IMR-90 (cell line): ENCODE measurements around the gene OR7D2. TPM values are rescaled to one million over a fixed set of nuclear protein-coding genes. Genes with fewer than 3 reads are reported as not detected.

Experiments
- ATAC-seq: fragments of 200-7000 bp; cut with Tn5 transposase; 2 replicates; pipeline ENCODE4 v1.9.1; 2020; ENCODE audit warnings: low read depth, mild to moderate bottlenecking, moderate library complexity
- BruUV-seq: library from RNA; stranded (reverse); fragments of 400-500 nt; replicated peaks from 2 replicates; lab custom pipeline; 2021; lab: Mats Ljungman, UMichigan
- CTCF ChIA-PET: fragments of 300-600 bp; formaldehyde crosslinking; extraction: SDS; loops from one replicate; lab custom pipeline; 2021; ENCODE audit warnings: antibody characterized with exemption; lab: Yijun Ruan, JAX
- POLR2A ChIA-PET: fragments of 300-600 bp; sonication (Branson Sonifier 250); formaldehyde crosslinking; loops from one replicate; lab custom pipeline; 2022; ENCODE audit warnings: antibody characterized with exemption; ENCODE audit not compliant: unreplicated experiment; lab: Charles Lee
- DNase-seq: peaks from one replicate; pipeline ENCODE4 v3.0.0; 2013
- H2AFZ ChIP-seq: replicated peaks from 2 replicates; pipeline ENCODE3; 2013; ENCODE audit warnings: low read length, mild to moderate bottlenecking; ENCODE audit not compliant: poor library complexity
- H2AK5ac ChIP-seq: 2 replicates; pipeline ENCODE4 v1.6.1; 2013; ENCODE audit warnings: low read depth, low read length, inconsistent platforms
- H2AK9ac ChIP-seq: replicated peaks from 2 replicates; pipeline ENCODE3; 2013; ENCODE audit warnings: mild to moderate bottlenecking, low read depth, low read length, moderate library complexity; ENCODE audit not compliant: poor library complexity
- H2BK120ac ChIP-seq: 2 replicates; pipeline ENCODE4 v1.6.1; 2013; ENCODE audit warnings: low read depth, low read length, inconsistent platforms
- H2BK15ac ChIP-seq: 3 replicates; pipeline ENCODE4 v1.6.1; 2013; ENCODE audit warnings: low read depth, low read length, inconsistent platforms
- H2BK20ac ChIP-seq: 2 replicates; pipeline ENCODE4 v1.6.1; 2013; ENCODE audit warnings: low read depth, mild to moderate bottlenecking, inconsistent platforms, low read length, moderate library complexity
- H2BK5ac ChIP-seq: 2 replicates; pipeline ENCODE4 v1.6.1; 2013; ENCODE audit warnings: mild to moderate bottlenecking, low read depth, low read length, inconsistent platforms; ENCODE audit not compliant: poor library complexity, severe bottlenecking
- H3K14ac ChIP-seq: replicated peaks from 2 replicates; pipeline ENCODE4 v1.6.1; 2013; ENCODE audit warnings: low read depth, low read length, inconsistent platforms
- H3K18ac ChIP-seq: 2 replicates; pipeline ENCODE4 v1.6.1; 2013; ENCODE audit warnings: low read depth, low read length, control low read depth
- H3K23ac ChIP-seq: 2 replicates; pipeline ENCODE4 v1.6.1; 2013; ENCODE audit warnings: low read depth, low read length, inconsistent platforms
- H3K27ac ChIP-seq: 2 replicates; pipeline ENCODE4 v1.5.1; 2013; ENCODE audit warnings: mild to moderate bottlenecking, control low read depth, low read length; ENCODE audit not compliant: insufficient read depth
- H3K27me3 ChIP-seq: 2 replicates; pipeline ENCODE4 v1.6.1; 2013; ENCODE audit warnings: low read length; ENCODE audit not compliant: control insufficient read depth, insufficient read depth
- H3K36me3 ChIP-seq: 2 replicates; pipeline ENCODE4 v1.6.1; 2013; ENCODE audit warnings: low read length, mixed read lengths; ENCODE audit not compliant: control insufficient read depth, insufficient read depth
- H3K4ac ChIP-seq: 2 replicates; pipeline ENCODE4 v1.6.1; 2013; ENCODE audit warnings: low read depth, low read length, inconsistent platforms
- H3K4me1 ChIP-seq: 2 replicates; pipeline ENCODE4 v1.6.1; 2013; ENCODE audit warnings: low read length, mixed read lengths; ENCODE audit not compliant: control insufficient read depth, insufficient read depth
- H3K4me2 ChIP-seq: 2 replicates; pipeline ENCODE4 v1.6.1; 2013; ENCODE audit warnings: low read depth, mild to moderate bottlenecking, control low read depth, low read length, moderate library complexity
- H3K4me3 ChIP-seq: 2 replicates; pipeline ENCODE4 v1.5.1; 2013; ENCODE audit warnings: low read depth, mild to moderate bottlenecking, control low read depth, low read length, moderate library complexity; ENCODE audit not compliant: insufficient read depth
- H3K56ac ChIP-seq: 2 replicates; pipeline ENCODE4 v1.6.1; 2013; ENCODE audit warnings: low read length, inconsistent platforms; ENCODE audit not compliant: insufficient read depth; ENCODE audit errors: extremely low read depth
- H3K79me1 ChIP-seq, 2 experiments: 2 replicates each; pipeline ENCODE4 v1.6.1; 2013; ENCODE audit warnings: low read length in 2 of 2, inconsistent platforms in 1 of 2, low read depth in 1 of 2
- H3K9ac ChIP-seq: 2 replicates; pipeline ENCODE4 v1.6.1; 2013; ENCODE audit warnings: low read depth, low read length, control low read depth
- H3K9me1 ChIP-seq: 2 replicates; pipeline ENCODE4 v1.6.1; 2013; ENCODE audit warnings: low read length, inconsistent platforms; ENCODE audit not compliant: insufficient read depth
- H3K9me3 ChIP-seq: 2 replicates; pipeline ENCODE4 v1.6.1; 2013; ENCODE audit warnings: low read length; ENCODE audit not compliant: control insufficient read depth, insufficient read depth
- H4K20me1 ChIP-seq: 2 replicates; pipeline ENCODE4 v1.6.1; 2013; ENCODE audit warnings: low read length, inconsistent platforms; ENCODE audit not compliant: insufficient read depth
- H4K5ac ChIP-seq: 2 replicates; pipeline ENCODE4 v1.6.1; 2013; ENCODE audit warnings: mild to moderate bottlenecking, low read depth, low read length, control low read depth
- H4K8ac ChIP-seq, 2 experiments: 2 replicates each; pipeline ENCODE4 v1.6.1; 2013; ENCODE audit warnings: low read depth in 2 of 2, low read length in 2 of 2, control low read depth in 1 of 2, inconsistent platforms in 1 of 2
- H4K91ac ChIP-seq: 2 replicates; pipeline ENCODE4 v1.6.1; 2013; ENCODE audit warnings: low read depth, low read length, inconsistent platforms; ENCODE audit not compliant: insufficient read depth
- BHLHE40 ChIP-seq: fragments of 150-350 bp; IDR thresholded peaks from 2 replicates; pipeline ENCODE4 v1.6.1; 2016; ENCODE audit warnings: mild to moderate bottlenecking, low read depth, low read length
- CEBPB ChIP-seq: IDR thresholded peaks from 2 replicates; pipeline ENCODE4 v1.6.1; 2012; ENCODE audit warnings: low read depth, low read length, improper control_type of control experiment
- CHD1 ChIP-seq: IDR thresholded peaks from 2 replicates; pipeline ENCODE4 v1.6.1; 2012; ENCODE audit warnings: low read depth, low read length, improper control_type of control experiment
- FOS ChIP-seq: fragments of 150-350 bp; IDR thresholded peaks from 2 replicates; pipeline ENCODE4 v1.6.1; 2016; ENCODE audit warnings: low read depth, low read length
- MAFK ChIP-seq: IDR thresholded peaks from 2 replicates; pipeline ENCODE4 v1.6.1; 2012; ENCODE audit warnings: low read depth, low read length, improper control_type of control experiment
- MXI1 ChIP-seq: IDR thresholded peaks from 2 replicates; pipeline ENCODE4 v1.6.1; 2012; ENCODE audit warnings: low read depth, mild to moderate bottlenecking, low read length, moderate library complexity, borderline replicate concordance
- POLR2A ChIP-seq: IDR thresholded peaks from 2 replicates; pipeline ENCODE4 v1.6.1; 2012; ENCODE audit warnings: mild to moderate bottlenecking, low read depth, low read length
- RCOR1 ChIP-seq: IDR thresholded peaks from 2 replicates; pipeline ENCODE4 v1.6.1; 2012; ENCODE audit warnings: mild to moderate bottlenecking, low read length, improper control_type of control experiment; ENCODE audit not compliant: insufficient replicate concordance
- RFX5 ChIP-seq: IDR thresholded peaks from 2 replicates; pipeline ENCODE4 v1.8.0; 2012; ENCODE audit warnings: low read depth, mild to moderate bottlenecking, low read length, moderate library complexity
- WGBS, 2 experiments: methylation state at CpG; one replicate each; pipeline versions ENCODE4 v1.1.5 to v1.1.7; 2013; ENCODE audit warnings: missing lambda C conversion rate in 2 of 2; ENCODE audit not compliant: insufficient read length in 1 of 2; ENCODE audit errors: extremely low coverage in 2 of 2; 5-methylcytosine and 5-hydroxymethylcytosine counted together
- dilution Hi-C: fragments of 300-500 bp; cut with HindIII; formaldehyde crosslinking; loops from one replicate; pipeline ENCODE4 v1.14.3; 2018; ENCODE audit warnings: low sequenced_read_pairs; ENCODE audit not compliant: unreplicated experiment
- in situ Hi-C: fragments of 300-500 bp; cut with MboI; formaldehyde crosslinking; loops from 3 replicates; pipeline ENCODE4 v1.14.3; 2019; ENCODE audit warnings: low sequenced_read_pairs, inconsistent platforms, mixed read lengths
- intact Hi-C: fragments of 100-400 bp; cut with micrococcal nuclease; formaldehyde crosslinking; loops from 2 replicates; pipeline ENCODE4 v1.10.0; 2022
- polyA plus RNA-seq, 3 experiments: library from polyadenylated mRNA; depleted of rRNA; stranded (reverse); fragments of >200 nt; gene quantifications; 2 replicates each; pipeline ENCODE4 v1.2.3, GENCODE V29; 2012; ENCODE audit warnings: low replicate concordance in 1 of 3
- total RNA-seq: library from RNA; depleted of rRNA; stranded (reverse); fragments of >200 nt; gene quantifications from 2 replicates; pipeline ENCODE4 v1.2.3, GENCODE V29; 2012

OR7D2 gene
- total and polyA plus RNA-seq, 2 of the 4 experiments (the other 2 are of a cell fraction) = not detected

- H3K18ac ChIP-seq = no peak overlapping the region
- H3K36me3 ChIP-seq = peaks cover 5% of the 10 kb centered on the region
- H3K4me1 ChIP-seq = no peaks in the 10 kb centered on the region
- no peak overlapping the region for H4K8ac ChIP-seq
- H3K79me1 ChIP-seq = no peaks in the 10 kb centered on the region
- H4K20me1 ChIP-seq = no peaks in the 10 kb centered on the region
- H4K91ac ChIP-seq = no peak overlapping the region
- no peaks in the 10 kb centered on the region for H3K9me1 ChIP-seq
- dilution Hi-C loops (no loop called here), in situ Hi-C loops (no loop called here), intact Hi-C loops (no loop called here)
- no peak overlapping the region for H2BK120ac ChIP-seq
- no TSS peak for BruUV-seq
- no peak overlapping the region for H3K4me3 ChIP-seq
- no peak overlapping the region for H3K14ac ChIP-seq
- H4K5ac ChIP-seq = no peak overlapping the region
- H3K27ac ChIP-seq = no peak overlapping the region
- H3K9me3 ChIP-seq = peaks cover 7% of the 10 kb centered on the region
- H3K27me3 ChIP-seq = no peaks in the 10 kb centered on the region
- no peak overlapping the region for H2AK9ac ChIP-seq
- CTCF ChIA-PET = no interaction called here
- no peak overlapping the region for H2AK5ac ChIP-seq
- no peak for ATAC-seq
- WGBS, 2 experiments = 78% methylated on average over 4 of the region's 6 CpGs; no CpG with 5 or more reads in 1 of the 2 experiments
- no peak overlapping the region for H3K4me2 ChIP-seq
- H3K56ac ChIP-seq = no peak overlapping the region
- no peak overlapping the region for H3K4ac ChIP-seq
- no peak overlapping the region for H3K9ac ChIP-seq
- POLR2A ChIA-PET = no interaction called here
- no peak overlapping the region for H2BK5ac ChIP-seq
- H2AFZ ChIP-seq = no peak overlapping the region
- H2BK15ac ChIP-seq = no peak overlapping the region
- no peak overlapping the region for H2BK20ac ChIP-seq
- TF ChIP-seq CHD1 (no peak), RCOR1 (no peak), FOS (no peak), MAFK (no peak), POLR2A (no peak), MXI1 (no peak), CEBPB (no peak), BHLHE40 (no peak), RFX5 (no peak)
- DNase-seq = no peak
- H3K23ac ChIP-seq = no peak overlapping the region
These were observed 7.3 kb upstream of the OR7D2 start for GRCh38 chr19:9171393-9171991.
